CD4-positive, alpha-beta T cell treated with Interleukin-10 for 1 hour (primary cell): ENCODE data around the gene PDZD2.

ENCODE experiments used
- DNase-seq: peaks from one replicate; pipeline ENCODE4 v3.0.0-alpha.2; 2020

Gene PDZD2

DNA sequence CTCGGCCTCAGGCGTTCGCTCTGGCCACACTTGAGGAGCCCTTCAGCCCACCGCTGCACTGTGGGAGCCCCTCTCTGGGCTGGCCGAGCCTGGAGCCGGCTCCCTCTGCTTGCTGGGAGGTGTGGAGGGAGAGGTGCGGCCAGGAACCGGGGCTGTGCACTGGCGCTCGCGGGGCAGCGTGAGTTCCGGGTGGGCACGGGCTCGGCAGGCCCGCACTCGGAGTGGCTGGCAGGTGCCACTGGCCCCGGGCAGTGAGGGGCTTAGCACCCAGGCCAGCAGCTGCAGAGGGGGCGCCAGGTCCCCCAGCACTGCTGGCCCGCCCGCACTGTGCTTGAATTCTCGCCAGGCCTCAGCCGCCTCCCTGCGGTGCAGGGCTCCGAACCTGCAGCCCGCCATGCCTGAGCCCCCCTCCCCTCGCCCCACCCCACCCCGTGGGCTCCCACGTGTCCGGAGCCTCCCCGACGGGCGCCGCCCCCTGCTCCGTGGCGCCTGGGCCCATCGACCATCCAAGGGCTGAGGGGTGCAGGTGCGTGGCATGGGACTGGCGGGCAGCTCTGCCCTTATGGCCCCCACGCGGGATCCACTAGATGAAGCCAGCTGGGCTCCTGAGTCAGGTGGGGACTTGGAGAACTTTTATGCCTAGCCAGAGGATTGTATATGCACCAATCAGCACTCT, 138.2 kb downstream of the PDZD2 start:
- DNase-seq = no peak

DNA sequence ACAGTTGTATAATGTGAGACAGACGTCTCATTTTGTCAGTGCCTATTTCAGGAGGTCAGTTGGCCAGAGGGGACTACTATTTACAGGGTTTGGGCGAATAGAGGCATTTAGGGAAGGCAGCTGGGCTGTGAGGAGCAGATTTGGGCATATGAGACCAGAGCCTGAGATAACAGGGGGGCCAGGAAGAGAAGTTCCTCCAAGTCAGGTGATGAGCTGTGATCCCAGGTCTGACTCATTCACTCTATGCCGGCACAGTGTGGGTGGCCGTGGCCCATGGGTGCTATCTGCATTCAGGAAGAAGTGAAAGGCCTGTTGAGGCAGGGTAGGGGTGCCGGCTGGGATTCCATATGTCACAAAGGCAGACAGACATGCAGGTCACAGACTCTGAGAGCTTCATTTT, 142.8 kb downstream of the PDZD2 start:
- no peak for DNase-seq

DNA sequence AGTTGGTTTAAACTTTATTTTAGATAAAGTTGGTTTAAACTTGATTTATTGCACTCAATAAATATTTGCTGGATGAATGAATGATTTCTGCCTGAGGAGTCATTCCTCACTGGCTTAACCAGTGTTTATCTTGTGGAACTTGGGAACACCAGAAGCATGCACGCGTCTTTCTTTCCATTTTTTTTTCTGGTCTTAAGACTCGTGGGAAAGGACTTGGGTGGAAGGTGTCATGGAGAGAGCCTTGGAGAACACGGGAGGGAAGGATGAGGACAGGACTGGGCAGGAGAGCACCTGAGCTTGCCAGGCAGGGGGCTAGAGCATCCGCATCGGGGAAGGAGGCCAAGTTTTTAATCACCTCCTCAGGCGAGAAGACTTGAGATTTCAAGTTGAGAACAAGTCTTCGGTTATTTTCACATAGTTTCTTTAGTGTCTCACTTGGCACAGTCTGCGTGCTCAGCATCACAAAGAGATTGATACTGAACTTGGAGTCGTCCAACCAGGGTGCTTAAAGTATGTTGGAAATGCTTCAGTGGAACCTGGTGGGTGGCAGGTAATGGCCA, 144.2 kb downstream of the PDZD2 start:
- DNase-seq = no peak

DNA sequence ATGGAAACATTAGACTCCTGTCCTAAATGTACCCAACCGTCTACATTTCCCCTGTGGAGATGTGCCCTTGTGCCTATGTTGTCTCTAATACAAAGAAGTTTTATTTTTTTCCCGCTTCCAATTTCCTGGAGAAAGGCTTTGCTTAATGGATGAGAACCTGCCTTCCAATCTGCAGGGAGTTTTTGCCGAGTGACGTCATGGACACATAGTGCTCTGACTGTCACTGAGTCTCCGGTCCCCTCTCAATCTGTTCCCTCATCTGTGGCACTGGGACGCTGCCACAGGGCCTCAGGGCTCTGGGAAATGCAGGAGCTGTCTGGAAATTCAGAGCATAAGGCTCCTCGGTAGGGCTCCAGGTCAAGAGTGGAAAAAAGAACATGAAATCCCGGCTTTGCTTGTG, 144.8 kb downstream of the PDZD2 start:
- no peak for DNase-seq

DNA sequence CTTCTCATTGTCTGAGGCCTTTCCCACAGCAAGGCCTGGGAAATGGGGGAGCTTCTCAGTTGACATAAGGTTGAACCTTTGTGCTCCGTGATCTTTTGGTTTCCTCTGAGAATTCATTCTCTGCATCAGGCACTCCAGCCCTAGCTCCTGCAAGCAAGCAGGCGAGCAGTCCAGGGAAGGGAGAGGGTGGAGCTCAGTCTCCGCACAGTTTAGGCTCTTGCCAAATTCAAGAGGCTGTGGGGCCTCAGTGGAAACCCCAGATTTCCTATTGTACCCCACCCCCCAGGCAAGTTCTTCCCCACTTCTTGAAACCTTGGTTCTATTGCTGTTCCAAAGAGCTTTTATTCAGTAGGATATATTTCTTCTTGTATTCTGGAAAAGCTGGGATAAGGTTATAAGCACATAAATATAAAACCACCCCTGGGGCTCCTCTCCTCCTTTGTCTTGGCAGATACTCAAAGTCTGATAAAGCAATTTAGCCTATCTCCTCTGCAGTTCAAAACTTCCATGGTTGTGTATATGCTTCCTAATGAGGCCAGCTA, 147.2 kb downstream of the PDZD2 start:
- no peak for DNase-seq

DNA sequence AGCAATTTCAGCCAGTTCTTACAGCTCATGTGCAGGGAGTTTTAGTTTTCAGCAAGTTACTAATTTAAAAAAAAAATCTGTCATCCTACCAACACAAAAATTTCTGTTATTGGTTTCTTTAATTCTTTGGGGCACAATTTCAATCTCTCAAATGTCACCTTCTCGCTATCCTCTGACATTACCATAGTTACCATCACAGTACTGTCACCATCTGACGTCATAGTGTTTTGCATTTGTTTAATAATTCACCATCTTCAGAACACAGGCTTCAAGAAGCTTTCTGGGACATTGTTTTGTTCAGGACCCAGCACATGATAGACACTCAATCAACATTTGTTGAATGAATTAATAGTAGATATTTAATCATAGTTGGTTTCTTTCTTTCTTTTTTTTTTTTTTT, 155.1 kb downstream of the PDZD2 start:
- DNase-seq = no peak

DNA sequence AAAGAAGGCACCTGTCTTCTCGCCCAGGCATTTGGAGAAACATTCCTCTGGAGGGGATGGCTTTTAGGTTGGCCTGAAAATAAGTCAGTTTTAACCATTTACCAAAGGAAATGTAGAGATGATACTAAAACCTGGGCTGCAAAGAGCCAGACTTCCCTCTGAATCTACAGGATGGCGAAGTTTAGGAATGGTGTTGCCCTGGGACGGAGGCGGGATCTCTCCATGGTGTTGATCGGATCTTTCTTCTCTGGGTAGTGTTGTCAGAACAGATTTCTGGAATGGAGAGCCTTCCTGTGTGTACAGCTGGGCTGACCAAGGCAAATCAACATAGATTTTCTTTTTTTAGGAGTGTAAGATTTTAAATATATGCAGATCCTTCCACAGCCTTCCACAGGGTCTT, 159.2 kb downstream of the PDZD2 start:
- DNase-seq = no peak

DNA sequence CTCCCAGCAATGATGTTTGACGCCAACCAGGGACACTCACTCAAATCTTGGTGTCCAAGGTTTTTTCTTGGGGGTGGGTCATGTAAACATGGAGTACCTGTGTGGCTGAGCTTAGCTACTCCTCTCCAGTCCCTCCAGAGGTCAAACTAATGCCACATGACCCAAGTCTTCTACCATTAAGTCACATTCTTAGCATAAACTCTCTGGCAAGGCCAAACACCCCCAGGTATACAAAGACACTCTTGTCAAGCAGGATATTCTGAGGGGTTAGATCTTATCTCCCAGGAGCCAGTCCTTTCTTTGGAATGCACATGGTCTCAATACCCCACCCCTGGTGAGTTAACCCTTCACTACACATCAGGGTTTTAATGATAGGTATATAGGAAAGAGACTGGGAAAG, 161.4 kb downstream of the PDZD2 start:
- no peak for DNase-seq

DNA sequence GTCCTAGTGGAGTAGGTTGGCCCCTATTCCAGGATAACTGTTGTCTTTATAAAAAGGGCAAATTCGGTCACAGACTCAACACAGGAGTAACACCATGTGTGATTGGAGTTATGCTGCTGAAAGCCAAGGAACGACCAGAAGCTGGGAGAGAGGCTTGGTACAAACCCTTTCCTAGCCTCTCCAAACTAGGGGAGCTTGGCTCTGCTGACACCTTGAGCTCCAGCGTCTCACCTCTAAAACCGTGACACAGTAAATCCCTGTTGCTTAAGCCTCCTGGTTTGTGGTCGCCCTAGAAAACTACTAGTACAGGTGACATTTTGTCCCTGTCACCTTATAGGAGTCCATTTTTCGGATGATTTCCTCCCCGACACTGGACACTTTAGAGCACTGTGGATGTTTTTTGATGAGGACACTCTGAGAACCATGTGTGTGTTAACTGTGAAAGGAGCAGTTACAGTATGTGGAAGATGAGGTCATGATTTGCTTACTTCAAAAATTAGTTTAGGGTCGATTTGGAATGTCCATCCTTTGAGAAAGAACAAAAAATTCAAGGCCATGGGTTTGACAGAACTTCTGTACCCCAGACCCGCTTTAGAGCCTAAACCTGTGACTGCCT, 167.0 kb downstream of the PDZD2 start:
- no peak for DNase-seq

DNA sequence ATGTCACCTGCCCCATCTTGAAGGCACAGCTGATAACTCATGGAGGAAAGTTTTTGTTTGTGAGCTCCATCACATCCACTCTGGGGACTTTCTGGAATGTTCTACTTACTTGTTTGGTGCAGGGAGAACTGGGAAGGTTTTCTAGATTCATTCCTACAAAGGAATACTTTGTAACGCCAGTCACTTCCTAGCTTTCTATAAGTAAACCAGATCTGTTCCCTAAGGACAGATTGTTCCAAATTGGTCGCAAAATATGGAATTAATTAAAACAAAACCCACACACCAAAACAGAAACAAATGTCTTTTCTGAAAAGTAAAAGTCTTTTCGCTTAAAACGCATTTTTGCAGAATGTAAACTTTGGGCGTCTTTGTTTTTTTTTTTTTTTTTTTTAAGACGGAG, 167.6 kb downstream of the PDZD2 start:
- no peak for DNase-seq

DNA sequence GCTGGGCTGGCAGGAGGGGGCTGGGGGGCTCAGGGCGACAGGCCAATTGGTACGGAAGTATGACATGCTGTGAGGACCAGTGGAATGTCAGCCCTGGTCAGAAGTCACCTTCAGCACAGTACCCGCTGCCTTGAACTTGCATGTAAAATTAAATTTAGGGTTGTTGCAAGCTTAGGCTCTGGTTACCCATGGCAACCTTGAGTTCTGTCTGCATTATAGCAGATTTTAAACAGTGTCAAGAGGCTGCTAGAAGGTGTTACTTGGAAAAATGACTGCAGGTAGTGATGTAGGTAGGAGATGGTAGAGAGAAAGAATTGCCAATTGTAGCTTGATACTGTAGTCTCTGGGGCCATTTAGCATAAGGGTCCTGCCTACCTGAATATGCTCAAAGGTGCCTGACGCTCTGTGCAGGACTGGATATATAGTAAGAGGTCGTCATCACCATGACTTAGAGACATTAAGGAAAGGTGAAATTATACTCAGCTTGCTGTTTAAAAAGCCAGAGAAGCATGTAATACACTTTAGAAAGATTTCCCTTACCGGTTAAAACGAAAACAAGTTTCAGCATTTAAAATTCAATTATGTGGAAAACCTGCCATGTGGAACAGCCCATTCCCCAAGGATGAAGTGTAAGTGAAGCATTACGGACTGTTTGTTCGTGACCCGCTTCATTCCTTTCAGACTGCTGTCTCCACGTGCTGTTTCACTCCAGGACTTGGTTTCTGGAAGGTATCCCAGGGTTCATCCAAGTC, 169.0 kb downstream of the PDZD2 start:
- DNase-seq = no peak

DNA sequence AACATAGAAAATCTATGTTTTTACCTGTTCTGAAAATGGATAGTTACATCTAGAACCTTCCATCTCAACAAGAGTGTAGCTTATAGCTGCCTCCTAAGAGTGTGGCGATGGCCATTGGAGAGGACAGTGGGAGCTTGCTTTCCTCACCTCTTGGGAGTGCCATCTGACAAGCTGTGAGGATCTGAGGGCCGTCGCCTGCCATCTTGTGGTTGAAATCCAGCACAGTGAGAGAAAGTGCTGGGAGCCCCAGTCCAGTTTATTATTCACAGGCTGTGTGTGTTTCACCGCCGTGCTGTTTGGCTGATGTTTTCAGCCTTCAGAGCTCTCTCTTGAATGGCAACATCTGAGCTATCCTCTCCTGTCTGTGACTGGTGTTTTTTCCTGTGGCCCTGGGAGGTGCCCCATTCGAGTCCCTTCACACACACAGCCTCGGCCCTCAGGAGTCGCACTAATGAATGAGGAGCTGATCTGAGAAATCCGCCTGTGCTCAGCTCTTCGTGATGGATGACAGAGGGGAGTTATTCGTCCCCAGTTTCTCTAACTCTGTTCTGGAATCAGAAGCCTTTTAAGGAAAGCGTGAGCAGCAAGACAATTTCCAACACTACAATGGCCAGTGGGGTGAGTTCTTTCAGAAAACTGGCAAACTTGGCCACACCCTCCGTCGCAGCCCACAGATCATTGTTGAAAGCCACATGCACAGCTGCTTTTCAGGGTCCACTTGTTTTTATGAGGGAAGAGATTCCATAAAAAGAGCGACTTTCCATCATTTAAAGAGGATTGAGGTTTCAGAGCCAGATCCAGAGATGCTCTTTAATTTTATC, 170.3 kb downstream of the PDZD2 start:
- peak; percentile 18 for DNase-seq

DNA sequence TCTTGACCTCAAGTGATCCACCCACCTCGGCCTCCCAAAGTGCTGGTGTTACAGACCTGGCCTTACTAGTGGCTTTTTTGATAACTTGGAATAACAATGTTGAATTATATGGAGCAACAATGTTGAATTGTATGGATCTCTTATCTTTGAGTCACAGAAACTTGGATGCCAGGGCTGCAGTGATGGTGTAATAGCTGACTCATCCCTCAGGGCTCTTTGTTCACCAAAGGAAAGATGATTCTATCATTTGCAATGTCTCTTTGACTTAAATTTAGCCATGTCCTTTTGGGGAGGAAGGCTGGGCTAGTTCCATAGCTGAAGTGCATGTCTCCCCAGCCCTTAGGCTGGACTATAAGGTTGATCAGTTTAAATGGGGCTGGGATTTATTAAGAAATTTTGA, 172.3 kb downstream of the PDZD2 start:
- DNase-seq = no peak

DNA sequence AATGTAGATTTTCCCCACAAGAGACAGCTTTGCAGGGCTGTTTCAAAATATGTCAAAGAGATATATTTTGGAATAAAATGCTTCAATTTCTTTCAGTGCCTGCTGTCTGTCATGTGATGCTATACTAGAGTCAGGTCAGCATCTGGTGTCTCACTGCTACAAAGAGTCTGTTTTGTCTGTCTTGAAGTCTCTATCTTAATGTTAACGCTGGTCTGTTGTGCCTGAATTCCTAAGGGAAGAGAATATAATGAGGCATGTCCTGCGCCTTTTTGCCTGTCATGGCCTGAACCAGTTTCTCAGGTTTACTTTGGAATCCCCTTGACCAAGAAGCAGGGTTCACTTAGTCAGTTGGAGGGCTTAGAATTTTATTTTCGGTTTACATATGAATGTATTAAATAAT, 176.4 kb downstream of the PDZD2 start:
- DNase-seq = no peak

DNA sequence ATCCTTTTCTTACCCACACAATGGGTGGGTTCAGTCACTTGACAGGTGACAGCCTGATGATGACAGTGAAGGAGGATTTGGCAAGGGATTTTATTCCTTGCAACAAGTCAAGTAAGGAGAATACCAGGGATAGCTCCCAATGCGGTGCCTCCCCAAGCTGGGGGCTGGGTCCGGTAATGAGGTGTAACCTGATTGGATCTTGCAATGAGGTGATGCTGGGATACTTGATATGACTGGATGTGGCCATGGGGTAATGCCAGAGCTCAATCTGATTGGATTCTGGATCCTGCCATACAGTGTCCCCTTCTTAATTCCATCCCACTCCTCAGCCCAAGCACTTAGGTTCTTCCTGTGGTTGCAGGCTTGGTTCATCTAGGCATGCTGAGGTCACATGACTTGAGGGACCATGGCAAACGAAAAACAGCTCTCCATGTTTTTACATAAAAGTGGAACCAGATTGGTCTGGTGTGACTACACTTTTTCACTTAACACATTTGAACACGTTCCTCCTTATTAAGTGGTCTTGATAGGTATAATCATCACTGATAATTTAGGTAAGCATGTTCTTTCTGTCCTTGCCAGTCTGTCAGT, 181.1 kb downstream of the PDZD2 start:
- no peak for DNase-seq

DNA sequence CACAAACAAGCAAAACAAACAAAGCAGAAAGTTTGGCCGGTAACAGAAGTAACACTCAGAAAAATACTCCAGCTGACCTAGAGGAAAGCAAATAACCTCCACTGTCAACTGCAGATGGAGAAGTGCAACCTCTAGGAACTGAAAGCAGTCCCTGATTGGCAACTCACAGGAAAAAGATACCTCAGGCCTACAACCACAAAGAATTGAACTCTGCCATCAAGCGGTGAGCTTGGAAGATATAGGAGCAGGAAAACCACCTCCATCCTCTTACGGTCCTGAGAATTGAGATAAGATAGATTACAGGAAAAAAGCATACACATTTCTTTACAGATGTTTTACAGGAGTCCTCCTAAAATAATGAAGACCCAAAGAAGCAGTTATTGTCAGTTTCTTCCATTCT, 184.5 kb downstream of the PDZD2 start:
- DNase-seq = no peak

DNA sequence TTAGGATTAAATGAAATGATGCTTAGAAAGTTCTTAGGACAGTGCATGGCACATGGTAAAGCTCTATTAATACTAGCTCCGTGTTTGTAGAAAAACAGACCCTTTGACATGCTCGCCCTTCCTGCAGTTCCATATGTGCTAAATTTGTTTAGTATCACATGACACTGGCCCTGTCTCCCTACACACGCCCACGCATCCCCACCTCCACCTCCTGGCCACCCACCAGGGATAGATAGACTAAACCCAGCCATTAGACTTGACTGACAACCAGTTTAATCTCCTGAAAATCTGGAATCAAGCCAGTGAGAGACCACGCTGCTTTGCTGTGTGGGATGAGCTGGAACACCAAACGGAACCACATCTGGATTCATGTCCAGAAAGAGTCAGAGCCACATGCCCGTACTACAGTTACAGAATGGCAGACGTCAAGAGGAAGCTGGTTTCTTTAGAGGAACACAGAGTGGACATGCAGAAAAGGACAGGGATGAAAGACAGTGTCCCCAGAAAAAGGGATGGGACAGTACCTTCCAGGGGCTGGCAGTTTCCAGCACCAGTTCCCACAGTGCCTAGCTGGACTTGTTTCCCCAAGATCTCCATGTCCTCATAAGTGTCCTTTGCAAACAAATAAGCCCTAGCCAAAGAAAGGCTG, 186.1 kb downstream of the PDZD2 start:
- DNase-seq = no peak

DNA sequence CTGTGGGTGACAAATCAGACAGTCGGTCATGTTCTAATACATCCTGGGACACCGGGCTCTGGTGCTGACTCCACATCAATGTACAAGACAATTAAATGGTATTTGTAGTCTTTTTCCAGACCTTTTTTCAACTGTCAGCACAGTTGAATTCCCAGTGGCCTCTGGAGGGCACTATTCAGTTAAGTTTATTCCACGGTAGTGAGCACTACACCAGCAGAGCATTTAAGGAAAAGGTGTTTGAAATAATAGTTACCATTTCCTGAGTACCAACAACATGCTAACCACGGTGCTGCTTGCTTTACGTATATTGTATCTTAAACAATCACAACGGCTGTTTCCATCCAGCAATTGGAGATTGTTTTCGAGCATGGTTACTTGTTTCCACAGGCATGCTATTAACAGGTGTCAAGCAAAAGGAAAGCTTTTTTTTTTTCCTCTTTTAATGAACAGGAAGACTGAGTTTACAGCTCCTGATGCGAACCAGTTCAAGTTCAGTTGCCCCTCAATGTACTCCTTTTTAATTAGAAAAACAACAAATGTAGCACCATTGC, 186.7 kb downstream of the PDZD2 start:
- DNase-seq = peak; percentile 39

DNA sequence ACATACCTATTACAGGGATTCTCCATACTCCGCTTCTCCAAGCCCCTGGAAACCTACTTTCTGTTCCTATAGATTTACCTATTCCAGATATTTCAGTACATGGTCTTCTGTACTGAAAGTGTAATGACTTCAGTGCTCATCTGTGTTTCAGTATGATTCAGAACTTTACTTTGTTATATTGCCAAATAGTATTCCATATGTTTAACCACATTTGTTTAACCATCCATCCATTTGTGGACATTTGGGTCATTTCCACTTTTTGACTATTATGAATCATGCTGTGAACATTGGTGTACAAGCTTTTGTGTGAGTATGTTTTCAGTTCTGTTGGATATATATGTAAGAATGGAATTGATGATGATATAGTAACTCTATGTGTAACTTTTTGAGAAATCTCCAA, 188.9 kb downstream of the PDZD2 start:
- DNase-seq = no peak

DNA sequence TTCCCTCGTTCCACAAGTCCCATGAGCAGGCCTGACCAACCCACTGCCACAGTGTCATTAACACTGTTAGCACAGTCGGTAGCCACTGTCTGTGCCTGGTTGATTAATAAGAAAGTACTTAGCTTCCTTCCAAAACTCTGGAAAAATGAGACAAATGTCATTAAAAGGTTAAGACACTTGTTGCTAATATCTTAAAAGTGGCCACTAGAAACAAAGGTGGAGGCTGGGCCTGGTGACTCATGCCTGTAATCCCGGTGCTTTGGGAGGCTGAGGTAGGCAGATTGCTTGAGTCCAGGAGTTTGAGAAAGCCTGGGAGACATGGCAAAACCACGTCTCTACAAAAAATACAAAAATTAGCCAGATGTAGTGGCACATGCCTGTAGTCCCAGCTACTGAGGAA, 194.0 kb downstream of the PDZD2 start:
- no peak for DNase-seq

DNA sequence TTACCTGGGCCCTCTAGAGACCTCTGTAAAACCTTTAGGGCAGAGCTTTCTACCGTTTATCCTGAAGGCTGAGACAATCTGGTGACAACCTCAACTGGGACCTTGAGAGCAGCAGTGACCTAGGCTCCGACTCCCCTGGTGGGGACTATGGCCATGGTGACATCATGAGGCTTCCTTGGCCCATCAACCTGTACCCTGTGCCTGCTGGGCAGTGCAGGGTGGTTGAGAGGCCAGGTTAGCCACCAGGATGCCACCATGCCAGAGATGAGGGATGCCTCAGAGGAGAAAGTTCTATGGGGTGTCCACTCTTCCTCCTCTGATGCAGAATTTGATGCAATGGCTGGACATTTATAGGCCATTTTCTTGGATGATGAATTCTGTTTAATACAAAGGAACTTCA, 194.8 kb downstream of the PDZD2 start:
- no peak for DNase-seq
